ENCODE measurements around the gene KCNJ3. TPM values are rescaled to one million over a fixed set of nuclear protein-coding genes. Genes with fewer than 3 reads are reported as not detected.

Gene KCNJ3
- total and polyA plus RNA-seq, 2 donors (not counting 1 experiment from before 2014, with no cell fraction given): 0.01 TPM; not detected in 1

DNA sequence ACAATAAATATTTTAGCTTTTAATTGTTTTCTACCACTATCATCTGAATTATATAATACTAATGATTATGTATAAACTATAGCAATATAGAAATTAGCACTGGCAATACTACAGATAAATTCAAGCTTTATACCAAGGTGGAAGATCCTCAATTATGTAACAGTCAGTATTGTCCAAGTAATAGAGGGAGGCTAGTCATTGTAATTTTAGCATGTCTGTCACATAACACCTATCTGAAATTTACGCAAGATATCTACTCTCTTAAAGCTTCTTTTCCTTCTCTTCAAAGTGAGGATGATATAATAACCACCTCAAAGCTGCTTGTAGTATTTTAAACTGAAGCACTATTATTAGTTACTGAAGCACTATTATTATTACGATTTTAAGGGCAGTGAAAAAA, 12.2 kb downstream of the KCNJ3 start:
- intact Hi-C loops (cut with micrococcal nuclease): no loop called here
- no peaks in the 10 kb centered on the region for H4K20me1 ChIP-seq (ENCODE audit: control insufficient read depth, insufficient read depth, low read length, poor library complexity, severe bottlenecking)
- Mint-ChIP-seq H3K9me3 (ENCODE audit: insufficient read depth) (no peaks in the 10 kb centered on the region), H3K27me3 (no peaks in the 10 kb centered on the region), H3K27ac (no peak overlapping the region), H3K4me3 (no peak overlapping the region), H3K4me1 (no peaks in the 10 kb centered on the region)
- no peaks in the 10 kb centered on the region for H3K36me3 ChIP-seq (replicated peaks in 1 of 2; ENCODE audit: control extremely low read depth in 1 of 2, control insufficient read depth in 1 of 2, extremely low read depth in 1 of 2, insufficient read depth in 2 of 2, low read length in 1 of 2)
- H3K9ac ChIP-seq (ENCODE audit: low read length): no peak overlapping the region
- H3K27me3 ChIP-seq (replicated peaks in 1 of 4; ENCODE audit: control extremely low read depth in 1 of 4, control insufficient read depth in 3 of 4, insufficient read depth in 4 of 4, low read length in 3 of 4): no peaks in the 10 kb centered on the region
- ATAC-seq (ENCODE audit: low read depth): no peak
- H3K27ac ChIP-seq (ENCODE audit: low read length in 2 of 2): no peak overlapping the region
- no peak for DNase-seq
- TF ChIP-seq, protein P1, sequence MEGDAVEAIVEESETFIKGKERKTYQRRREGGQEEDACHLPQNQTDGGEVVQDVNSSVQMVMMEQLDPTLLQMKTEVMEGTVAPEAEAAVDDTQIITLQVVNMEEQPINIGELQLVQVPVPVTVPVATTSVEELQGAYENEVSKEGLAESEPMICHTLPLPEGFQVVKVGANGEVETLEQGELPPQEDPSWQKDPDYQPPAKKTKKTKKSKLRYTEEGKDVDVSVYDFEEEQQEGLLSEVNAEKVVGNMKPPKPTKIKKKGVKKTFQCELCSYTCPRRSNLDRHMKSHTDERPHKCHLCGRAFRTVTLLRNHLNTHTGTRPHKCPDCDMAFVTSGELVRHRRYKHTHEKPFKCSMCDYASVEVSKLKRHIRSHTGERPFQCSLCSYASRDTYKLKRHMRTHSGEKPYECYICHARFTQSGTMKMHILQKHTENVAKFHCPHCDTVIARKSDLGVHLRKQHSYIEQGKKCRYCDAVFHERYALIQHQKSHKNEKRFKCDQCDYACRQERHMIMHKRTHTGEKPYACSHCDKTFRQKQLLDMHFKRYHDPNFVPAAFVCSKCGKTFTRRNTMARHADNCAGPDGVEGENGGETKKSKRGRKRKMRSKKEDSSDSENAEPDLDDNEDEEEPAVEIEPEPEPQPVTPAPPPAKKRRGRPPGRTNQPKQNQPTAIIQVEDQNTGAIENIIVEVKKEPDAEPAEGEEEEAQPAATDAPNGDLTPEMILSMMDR (IDR thresholded peaks at IDR 0.05): no peak
- no peak for TF ChIP-seq EZH2 (IDR thresholded peaks at IDR 0.05; ENCODE audit: borderline replicate concordance, insufficient read depth, low read depth, low read length, poor library complexity, severe bottlenecking)
- H3K4me3 ChIP-seq (ENCODE audit: control extremely low read depth in 1 of 5, extremely low read depth in 1 of 5, insufficient read depth in 1 of 5, low read depth in 2 of 5, low read length in 4 of 5): no peak overlapping the region
- no peaks in the 10 kb centered on the region for H3K9me3 ChIP-seq (ENCODE audit: control extremely low read depth in 1 of 3, control insufficient read depth in 2 of 3, insufficient read depth in 1 of 3, low read length in 2 of 3)
- no peaks in the 10 kb centered on the region for H3K79me2 ChIP-seq (ENCODE audit: control insufficient read depth, insufficient read depth, low read length)
- ChIA-PET CTCF (no interaction called here), POLR2A (no interaction called here)
- WGBS (ENCODE audit: insufficient coverage): no CpG with 5 or more reads among the region's 2 CpGs
- H3K4me2 ChIP-seq (replicated peaks; ENCODE audit: low read depth, low read length, poor library complexity, severe bottlenecking): no peak overlapping the region
- no peaks in the 10 kb centered on the region for H3K4me1 ChIP-seq (ENCODE audit: control insufficient read depth in 2 of 2, insufficient read depth in 2 of 2, low read length in 2 of 2)
- H2AFZ ChIP-seq (ENCODE audit: insufficient read depth, low read depth, low read length, poor library complexity, severe bottlenecking): no peak overlapping the region

DNA sequence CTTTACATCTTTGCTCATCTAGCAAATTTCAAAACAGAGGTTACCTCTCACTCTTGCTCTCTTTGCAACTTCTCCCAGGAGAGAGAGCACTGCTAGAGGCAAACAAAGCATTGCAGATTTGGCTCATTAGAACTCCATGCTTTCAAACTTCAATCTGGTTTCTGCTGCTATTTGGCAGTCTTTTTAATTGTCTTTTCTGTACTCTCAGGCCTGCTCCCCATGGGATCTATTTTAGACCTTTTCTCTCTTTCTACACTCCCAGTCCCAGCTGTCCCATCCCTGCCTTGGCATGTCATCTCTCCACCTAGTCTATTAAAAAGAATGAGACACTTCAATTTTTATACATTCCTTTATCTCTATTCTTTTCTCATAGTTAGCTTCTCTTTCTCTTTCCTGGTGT, 15.2 kb downstream of the KCNJ3 start:
- no peak overlapping the region for H2AFZ ChIP-seq (ENCODE audit: insufficient read depth, low read depth, low read length, poor library complexity, severe bottlenecking)
- H3K9ac ChIP-seq (ENCODE audit: low read length): no peak overlapping the region
- H3K9me3 ChIP-seq (ENCODE audit: control extremely low read depth in 1 of 3, control insufficient read depth in 2 of 3, insufficient read depth in 1 of 3, low read length in 2 of 3): no peaks in the 10 kb centered on the region
- no peaks in the 10 kb centered on the region for H3K79me2 ChIP-seq (ENCODE audit: control insufficient read depth, insufficient read depth, low read length)
- no peak overlapping the region for H3K4me3 ChIP-seq (ENCODE audit: control extremely low read depth in 1 of 5, extremely low read depth in 1 of 5, insufficient read depth in 1 of 5, low read depth in 2 of 5, low read length in 4 of 5)
- H3K4me1 ChIP-seq (ENCODE audit: control insufficient read depth in 2 of 2, insufficient read depth in 2 of 2, low read length in 2 of 2): no peaks in the 10 kb centered on the region
- H3K27ac Mint-ChIP-seq: no peak overlapping the region
- H4K20me1 ChIP-seq (ENCODE audit: control insufficient read depth, insufficient read depth, low read length, poor library complexity, severe bottlenecking): no peaks in the 10 kb centered on the region
- H3K9me3 Mint-ChIP-seq (ENCODE audit: insufficient read depth): no peaks in the 10 kb centered on the region
- no peaks in the 10 kb centered on the region for H3K27me3 ChIP-seq (replicated peaks in 1 of 4; ENCODE audit: control extremely low read depth in 1 of 4, control insufficient read depth in 3 of 4, insufficient read depth in 4 of 4, low read length in 3 of 4)
- ATAC-seq (ENCODE audit: low read depth): no peak
- H3K27ac ChIP-seq (ENCODE audit: low read length in 2 of 2): no peak overlapping the region
- intact Hi-C loops (cut with micrococcal nuclease): no loop called here
- DNase-seq: no peak
- H3K36me3 ChIP-seq (replicated peaks in 1 of 2; ENCODE audit: control extremely low read depth in 1 of 2, control insufficient read depth in 1 of 2, extremely low read depth in 1 of 2, insufficient read depth in 2 of 2, low read length in 1 of 2): no peaks in the 10 kb centered on the region
- H3K27me3 Mint-ChIP-seq: no peaks in the 10 kb centered on the region
- H3K4me2 ChIP-seq (replicated peaks; ENCODE audit: low read depth, low read length, poor library complexity, severe bottlenecking): no peak overlapping the region
- H3K4me1 Mint-ChIP-seq: no peaks in the 10 kb centered on the region
- CTCF ChIA-PET: interaction anchor here (0.7 kb wide), 1 partner anchor 10 kb away, joined by 3 read pairs; no protein-coding TSS in a partner anchor
- H3K4me3 Mint-ChIP-seq: no peak overlapping the region
- POLR2A ChIA-PET: no interaction called here
- TF ChIP-seq, protein P1 (IDR thresholded peaks at IDR 0.05): no peak
- no peak for TF ChIP-seq EZH2 (IDR thresholded peaks at IDR 0.05; ENCODE audit: borderline replicate concordance, insufficient read depth, low read depth, low read length, poor library complexity, severe bottlenecking)

All from B cell (primary cell).